ENCODE results near the gene PON3. TPM values are rescaled to one million over a fixed set of nuclear protein-coding genes. Genes with fewer than 3 reads are reported as not detected.
"Not testable (repeated sequence)": the region's sequence is repeated elsewhere in the genome, so short reads cannot be mapped to it uniquely, and the experiment has no call there.

PON3 gene
- total RNA-seq, 1 donor from 2014 or later, result 36.4 TPM

DNA sequence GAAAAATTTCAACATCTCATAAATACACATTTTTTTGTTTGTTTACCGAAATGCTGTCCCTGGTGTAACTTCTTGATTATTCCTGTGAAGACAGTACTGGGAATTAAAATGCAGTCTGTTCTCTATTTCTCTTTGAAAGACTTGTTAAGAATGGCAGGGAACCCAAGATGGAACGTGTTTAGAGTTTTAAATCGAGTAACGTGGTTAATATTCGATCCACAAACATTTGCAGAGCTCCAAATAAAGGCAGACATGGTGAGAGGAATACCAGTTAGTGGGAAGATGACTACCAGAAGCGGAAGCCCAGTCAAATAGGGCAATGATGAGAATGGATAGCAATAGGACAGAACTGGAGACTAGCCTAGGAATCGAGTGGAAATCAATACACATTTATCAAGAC, 6.7 kb downstream of the PON3 start:
- TF ChIP-seq, protein P1, sequence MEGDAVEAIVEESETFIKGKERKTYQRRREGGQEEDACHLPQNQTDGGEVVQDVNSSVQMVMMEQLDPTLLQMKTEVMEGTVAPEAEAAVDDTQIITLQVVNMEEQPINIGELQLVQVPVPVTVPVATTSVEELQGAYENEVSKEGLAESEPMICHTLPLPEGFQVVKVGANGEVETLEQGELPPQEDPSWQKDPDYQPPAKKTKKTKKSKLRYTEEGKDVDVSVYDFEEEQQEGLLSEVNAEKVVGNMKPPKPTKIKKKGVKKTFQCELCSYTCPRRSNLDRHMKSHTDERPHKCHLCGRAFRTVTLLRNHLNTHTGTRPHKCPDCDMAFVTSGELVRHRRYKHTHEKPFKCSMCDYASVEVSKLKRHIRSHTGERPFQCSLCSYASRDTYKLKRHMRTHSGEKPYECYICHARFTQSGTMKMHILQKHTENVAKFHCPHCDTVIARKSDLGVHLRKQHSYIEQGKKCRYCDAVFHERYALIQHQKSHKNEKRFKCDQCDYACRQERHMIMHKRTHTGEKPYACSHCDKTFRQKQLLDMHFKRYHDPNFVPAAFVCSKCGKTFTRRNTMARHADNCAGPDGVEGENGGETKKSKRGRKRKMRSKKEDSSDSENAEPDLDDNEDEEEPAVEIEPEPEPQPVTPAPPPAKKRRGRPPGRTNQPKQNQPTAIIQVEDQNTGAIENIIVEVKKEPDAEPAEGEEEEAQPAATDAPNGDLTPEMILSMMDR (IDR thresholded peaks at IDR 0.05), result no peak
- intact Hi-C loops (cut with DNase I), result no loop called here

DNA sequence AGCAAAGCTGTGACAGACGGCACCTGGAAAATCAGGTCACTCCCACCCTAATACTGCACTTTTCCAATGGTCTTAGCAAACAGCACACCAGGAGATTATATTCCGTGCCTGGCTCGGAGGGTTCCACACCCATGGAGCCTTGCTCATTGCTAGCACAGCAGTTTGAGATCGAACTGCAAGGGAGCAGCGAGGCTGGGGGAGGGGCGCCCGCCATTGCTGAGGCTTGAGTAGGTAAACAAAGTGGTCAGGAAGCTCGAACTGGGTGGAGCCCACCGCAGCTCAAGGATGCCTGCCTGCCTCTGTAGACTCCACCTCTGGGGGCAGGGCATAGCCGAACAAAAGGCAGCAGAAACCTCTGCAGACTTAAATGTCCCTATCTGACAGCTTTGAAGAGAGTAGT, 16.7 kb downstream of the PON3 start:
- H3K27me3 ChIP-seq; ATAC-seq; H3K4me3 ChIP-seq; H3K9me3 ChIP-seq; H3K27ac ChIP-seq; intact Hi-C loops (cut with DNase I); H3K36me3 ChIP-seq; H3K4me1 ChIP-seq; DNase-seq: not testable (repeated sequence)

More for the DNA sequence above, 6.7 kb downstream of the PON3 start:
- no peak overlapping the region for H3K4me3 ChIP-seq
- ATAC-seq (no peak), DNase-seq (no peak)
- H3K27ac ChIP-seq, result no peak overlapping the region
- no peaks in the 10 kb centered on the region for H3K27me3 ChIP-seq
- no peaks in the 10 kb centered on the region for H3K4me1 ChIP-seq
- H3K9me3 ChIP-seq, result no peaks in the 10 kb centered on the region
- H3K36me3 ChIP-seq, result no peaks in the 10 kb centered on the region

DNA sequence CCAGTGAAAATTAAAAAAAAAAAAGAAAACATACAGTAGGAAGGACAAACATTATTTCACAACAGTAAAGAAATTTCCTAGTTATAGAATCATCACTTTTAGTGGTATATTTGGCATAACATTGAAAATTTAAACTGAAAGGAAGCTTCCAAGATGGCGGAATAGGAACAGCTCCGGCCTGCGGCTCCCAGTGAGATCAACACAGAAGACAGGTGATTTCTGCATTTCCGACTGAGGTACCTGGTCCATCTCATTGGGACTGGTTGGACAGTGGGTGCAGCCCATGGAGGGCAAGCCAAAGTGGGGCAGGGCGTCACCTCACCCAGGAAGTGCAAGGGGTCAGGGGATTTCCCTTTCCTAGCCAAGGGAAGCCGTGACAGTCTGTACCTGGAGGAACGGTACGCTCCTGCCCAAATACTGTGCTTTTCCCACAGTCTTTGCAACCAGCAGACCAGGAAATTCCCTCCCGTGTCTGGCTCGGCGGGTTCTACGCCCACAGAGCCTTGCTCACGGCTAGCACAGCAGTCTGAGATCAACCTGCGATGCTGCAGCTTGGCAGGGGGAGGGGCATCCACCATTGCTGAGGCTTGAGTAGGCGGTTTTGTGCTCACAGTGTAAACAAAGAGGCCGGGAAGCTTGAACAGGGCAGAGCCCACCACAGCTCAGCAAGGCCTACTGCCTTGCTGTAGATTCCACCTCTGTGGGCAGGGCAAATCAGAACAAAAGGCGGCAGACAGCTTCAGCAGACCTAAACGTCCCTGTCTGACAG, 19.4 kb downstream of the PON3 start:
- TF ChIP-seq, protein P1 (IDR thresholded peaks at IDR 0.05), result no peak
- Histone ChIP-seq H3K36me3 (no peaks in the 10 kb centered on the region), H3K27ac (no peak overlapping the region), H3K4me1 (no peaks in the 10 kb centered on the region), H3K9me3 (no peaks in the 10 kb centered on the region), H3K4me3 (no peak overlapping the region), H3K27me3 (no peaks in the 10 kb centered on the region)
- DNase-seq (no peak), ATAC-seq (no peak)
- intact Hi-C loops (cut with DNase I), result no loop called here

DNA sequence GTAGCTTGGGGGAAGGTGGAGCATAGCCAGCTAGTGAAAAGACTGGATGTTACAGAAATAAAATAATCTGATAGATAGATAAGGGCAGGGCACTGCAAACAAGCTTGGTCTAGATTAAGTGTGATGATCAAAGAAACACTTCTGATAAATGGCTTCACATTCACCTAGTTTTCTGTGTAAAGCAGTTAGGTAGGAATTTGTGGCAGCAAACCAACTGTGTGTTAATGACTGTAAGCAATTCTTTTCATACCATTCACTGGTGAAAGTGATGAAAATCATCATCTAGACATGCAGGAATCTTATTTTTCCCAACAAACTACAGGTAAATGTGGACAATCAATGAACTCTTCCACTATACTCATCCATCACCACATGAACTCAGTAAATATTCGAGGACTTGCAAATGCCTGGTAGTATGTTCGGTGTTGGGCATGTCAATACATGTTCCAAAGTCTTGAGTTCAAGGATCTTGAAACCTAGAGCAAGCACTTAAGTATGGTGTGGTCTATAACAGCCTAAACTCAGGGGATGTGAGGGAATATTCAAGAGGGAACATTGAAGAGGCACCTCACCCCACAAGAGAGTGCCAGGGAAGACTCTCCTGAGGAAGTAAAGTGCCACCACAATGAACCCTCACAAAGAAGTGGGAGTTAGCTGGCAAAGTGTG, 20.5 kb downstream of the PON3 start:
- H3K4me3 ChIP-seq, result no peak overlapping the region
- no peaks in the 10 kb centered on the region for H3K9me3 ChIP-seq
- no peaks in the 10 kb centered on the region for H3K4me1 ChIP-seq
- ATAC-seq, result peak; percentile 36
- no peaks in the 10 kb centered on the region for H3K27me3 ChIP-seq
- no peak for DNase-seq
- no peaks in the 10 kb centered on the region for H3K36me3 ChIP-seq
- intact Hi-C loops (cut with DNase I), result no loop called here
- TF ChIP-seq, protein P1 (IDR thresholded peaks at IDR 0.05), result no peak
- no peak overlapping the region for H3K27ac ChIP-seq

DNA sequence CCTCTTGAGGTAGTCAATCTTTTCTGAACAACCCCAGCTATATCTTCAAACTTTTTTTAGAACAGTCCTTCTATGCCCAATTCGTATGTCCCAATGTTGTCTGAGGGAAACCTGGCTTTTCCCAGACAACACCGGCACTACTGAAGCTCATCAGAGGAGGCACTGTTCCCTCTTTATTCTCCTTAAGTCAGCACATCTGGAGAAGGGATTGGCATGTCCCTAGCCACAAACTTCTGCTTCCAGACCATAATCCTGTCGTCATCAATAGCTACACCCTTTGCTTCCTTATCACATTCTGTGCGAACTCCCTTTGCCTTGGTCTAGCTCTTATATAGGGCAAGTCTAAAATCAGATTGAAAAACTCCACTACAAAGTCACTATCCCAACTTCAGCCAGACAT, 22.9 kb downstream of the PON3 start:
- Histone ChIP-seq H3K4me1 (no peaks in the 10 kb centered on the region), H3K4me3 (no peak overlapping the region), H3K9me3 (no peaks in the 10 kb centered on the region), H3K36me3 (no peaks in the 10 kb centered on the region), H3K27ac (no peak overlapping the region), H3K27me3 (no peaks in the 10 kb centered on the region)
- peak; percentile 61 for ATAC-seq
- no peak for DNase-seq
- intact Hi-C loops (cut with DNase I), result no loop called here
- TF ChIP-seq, protein P1 (IDR thresholded peaks at IDR 0.05), result no peak

DNA sequence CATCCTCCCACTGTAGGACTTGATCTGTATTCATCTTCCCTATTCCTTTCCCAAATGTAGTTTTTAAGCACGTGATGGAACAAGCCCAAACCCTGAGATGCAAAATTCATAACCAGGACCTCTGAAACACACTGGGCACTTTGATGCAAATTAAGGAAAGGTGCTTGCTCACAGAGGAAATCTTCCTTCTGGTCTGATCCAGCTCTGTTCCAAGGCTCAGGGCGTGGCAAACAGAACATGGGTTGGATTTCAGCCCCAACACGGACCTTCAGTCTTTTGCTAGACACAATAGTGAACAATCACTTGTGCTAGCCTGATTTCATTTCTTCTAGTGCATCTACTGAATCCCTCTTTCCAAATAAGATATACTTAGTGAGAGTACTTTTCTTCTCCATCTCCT, 27.9 kb downstream of the PON3 start:
- intact Hi-C loops (cut with DNase I), result no loop called here
- DNase-seq (no peak), ATAC-seq (no peak)
- H3K4me3 ChIP-seq, result no peak overlapping the region
- TF ChIP-seq, protein P1 (IDR thresholded peaks at IDR 0.05), result no peak
- H3K36me3 ChIP-seq, result no peaks in the 10 kb centered on the region
- H3K27me3 ChIP-seq, result no peaks in the 10 kb centered on the region
- H3K9me3 ChIP-seq, result no peaks in the 10 kb centered on the region
- no peak overlapping the region for H3K27ac ChIP-seq
- no peaks in the 10 kb centered on the region for H3K4me1 ChIP-seq
